Testis (tissue), 3 donors: ENCODE measurements around the gene EFNA3. TPM values are rescaled to one million over a fixed set of nuclear protein-coding genes. Genes with fewer than 3 reads are reported as not detected.

Experiments used
- DNase-seq: peaks from one replicate; pipeline ENCODE4 v3.0.0-alpha.2; 2019
- H3K27ac ChIP-seq, 2 donors: fragments of 200-600 bp; sonication (generic); one replicate each; pipeline ENCODE4 v1.5.1; 2019
- H3K27me3 ChIP-seq: fragments of 200-600 bp; sonication (generic); one replicate; pipeline ENCODE4 v1.5.1; 2019
- H3K36me3 ChIP-seq: fragments of 200-600 bp; sonication (generic); one replicate; pipeline ENCODE4 v1.5.1; 2017; ENCODE audit warnings: low read depth; ENCODE audit errors: missing control alignments
- H3K4me1 ChIP-seq: fragments of 200-600 bp; sonication (generic); one replicate; pipeline ENCODE4 v1.5.1; 2019
- H3K4me3 ChIP-seq, 2 donors: fragments of 200-600 bp; sonication (generic); one replicate each; pipeline ENCODE4 v1.5.1; 2017 to 2019
- H3K9me3 ChIP-seq: fragments of 200-600 bp; sonication (generic); one replicate; pipeline ENCODE4 v1.5.1; 2017
- POLR2A ChIP-seq: fragments of 450-650 bp; IDR thresholded peaks from one replicate; pipeline ENCODE4 v1.6.1; 2017; ENCODE audit warnings: antibody characterized with exemption, mild to moderate bottlenecking, moderate library complexity
- WGBS, 2 donors: methylation state at CpG; one replicate each; pipeline ENCODE4 v1.1.5; 2018; 5-methylcytosine and 5-hydroxymethylcytosine counted together
- intact Hi-C: fragments of 100-400 bp; cut with DNase I; formaldehyde crosslinking; loops from one replicate; pipeline ENCODE4 v1.15.1; 2023; ENCODE audit warnings: low total_unique reads
- polyA plus RNA-seq: library from polyadenylated mRNA; stranded (reverse); fragments of 350-450 nt; fragmentation: Illumina TruSeq; extraction: RNeasy Lipid Tissue Mini Kit (QIAGEN cat#74804); gene quantifications from one replicate; pipeline ENCODE4 v1.2.3, GENCODE V29; 2014; ENCODE audit warnings: low read depth, low replicate concordance; ENCODE audit not compliant: insufficient read depth
- total RNA-seq, 2 donors: library from RNA; depleted of rRNA; stranded (reverse); fragments of >200 nt; gene quantifications; one replicate each; pipeline ENCODE4 v1.2.3, GENCODE V29; 2016
- TF ChIP-seq, protein P1 (sequence below), 3 experiments: fragments of 450-650 bp in 2 of 3; fragments of 200-600 bp in 1 of 3; sonication (generic) in 1 of 3; IDR thresholded peaks; one replicate each; pipeline ENCODE4 v1.5.1; 2016 to 2019; ENCODE audit warnings: antibody characterized with exemption in 3 of 3, mild to moderate bottlenecking in 2 of 3, moderate library complexity in 1 of 3

The EFNA3 gene
- total and polyA plus RNA-seq, 3 donors from 2014 or later: 7.5 to 9.9 (median 7.7) TPM

DNA sequence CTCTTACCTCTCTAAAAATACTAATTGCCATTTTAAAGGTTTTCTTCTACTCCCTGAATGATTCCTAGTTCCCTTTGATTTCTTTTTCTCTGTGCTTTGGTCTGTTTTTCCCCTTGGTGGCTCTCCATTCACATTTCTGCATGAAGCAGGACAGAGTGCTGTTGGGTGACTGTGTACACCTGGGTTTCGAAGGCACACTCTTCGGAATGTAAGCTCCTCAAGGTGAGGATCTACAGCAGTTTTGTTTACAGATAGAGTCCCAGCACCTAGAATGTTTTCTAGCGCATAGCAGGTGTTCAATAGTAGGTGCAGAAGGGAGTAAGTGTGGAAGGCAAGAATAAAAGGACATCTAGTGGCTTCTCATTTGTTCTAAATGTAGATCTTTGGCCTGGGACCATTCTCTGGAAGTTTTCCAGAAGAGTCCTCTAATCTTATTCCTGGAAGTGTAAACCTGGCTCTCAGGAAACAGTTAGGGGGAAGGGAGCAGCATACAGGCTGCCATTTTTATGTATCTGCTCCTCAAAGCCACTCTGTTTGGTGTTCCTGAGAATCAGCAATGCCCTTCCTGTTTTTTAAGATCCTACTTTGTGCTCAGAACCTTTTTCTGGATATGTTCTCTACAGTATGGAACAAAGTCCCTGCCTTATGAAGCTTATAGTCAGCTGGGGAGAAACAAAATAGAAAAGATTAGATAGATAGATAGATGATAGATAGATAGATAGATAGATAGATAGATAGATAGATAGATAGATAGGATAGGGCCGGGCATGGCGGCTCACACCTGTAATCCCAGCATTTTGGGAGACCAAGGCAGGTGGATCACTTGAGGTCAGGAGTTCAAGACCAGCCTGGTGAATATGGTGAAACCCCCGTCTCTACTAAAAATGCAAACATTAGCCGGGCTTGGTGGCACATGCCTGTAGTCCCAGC lies 26.2 kb downstream of the EFNA3 start:
- intact Hi-C loops: no loop called here
- Histone ChIP-seq H3K27ac (no peak overlapping the region), H3K4me1 (no peaks in the 10 kb centered on the region), H3K9me3 (no peaks in the 10 kb centered on the region), H3K4me3 (no peak overlapping the region), H3K36me3 (no peaks in the 10 kb centered on the region), H3K27me3 (no peaks in the 10 kb centered on the region)
- 85 to 90% methylated on average over 7 of the region's 7 CpGs for WGBS, 2 donors
- DNase-seq: no peak
- no peak for TF ChIP-seq POLR2A
- TF ChIP-seq, protein P1, sequence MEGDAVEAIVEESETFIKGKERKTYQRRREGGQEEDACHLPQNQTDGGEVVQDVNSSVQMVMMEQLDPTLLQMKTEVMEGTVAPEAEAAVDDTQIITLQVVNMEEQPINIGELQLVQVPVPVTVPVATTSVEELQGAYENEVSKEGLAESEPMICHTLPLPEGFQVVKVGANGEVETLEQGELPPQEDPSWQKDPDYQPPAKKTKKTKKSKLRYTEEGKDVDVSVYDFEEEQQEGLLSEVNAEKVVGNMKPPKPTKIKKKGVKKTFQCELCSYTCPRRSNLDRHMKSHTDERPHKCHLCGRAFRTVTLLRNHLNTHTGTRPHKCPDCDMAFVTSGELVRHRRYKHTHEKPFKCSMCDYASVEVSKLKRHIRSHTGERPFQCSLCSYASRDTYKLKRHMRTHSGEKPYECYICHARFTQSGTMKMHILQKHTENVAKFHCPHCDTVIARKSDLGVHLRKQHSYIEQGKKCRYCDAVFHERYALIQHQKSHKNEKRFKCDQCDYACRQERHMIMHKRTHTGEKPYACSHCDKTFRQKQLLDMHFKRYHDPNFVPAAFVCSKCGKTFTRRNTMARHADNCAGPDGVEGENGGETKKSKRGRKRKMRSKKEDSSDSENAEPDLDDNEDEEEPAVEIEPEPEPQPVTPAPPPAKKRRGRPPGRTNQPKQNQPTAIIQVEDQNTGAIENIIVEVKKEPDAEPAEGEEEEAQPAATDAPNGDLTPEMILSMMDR (IDR thresholded peaks at IDR 0.05): no peak

DNA sequence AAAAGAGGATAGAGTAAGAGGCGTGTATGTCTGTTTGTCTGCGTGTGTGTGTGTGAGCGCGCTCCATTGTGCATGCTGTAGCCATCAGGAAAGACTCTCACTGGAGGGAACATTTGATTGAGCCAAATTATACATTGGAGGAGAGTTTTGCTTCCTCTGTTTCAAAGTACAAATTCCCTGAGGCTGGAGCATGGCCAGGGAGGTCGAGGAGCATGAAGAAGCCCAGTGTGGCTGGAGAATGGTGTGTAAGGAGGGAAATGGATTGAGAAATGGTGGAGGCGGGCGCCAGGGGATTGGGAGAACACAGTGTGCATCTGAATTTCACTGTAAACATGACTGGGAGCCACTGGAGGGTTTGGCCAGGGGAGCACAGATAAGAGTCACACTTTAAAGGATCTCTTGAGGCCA lies 27.0 kb downstream of the EFNA3 start:
- Histone ChIP-seq H3K9me3 (no peaks in the 10 kb centered on the region), H3K27ac (no peak overlapping the region), H3K4me3 (no peak overlapping the region), H3K36me3 (no peaks in the 10 kb centered on the region), H3K27me3 (no peaks in the 10 kb centered on the region), H3K4me1 (no peaks in the 10 kb centered on the region)
- intact Hi-C loops: no loop called here
- WGBS, 2 donors: 61 to 72% methylated on average over 7 of the region's 7 CpGs
- DNase-seq: no peak
- TF ChIP-seq POLR2A: no peak
- TF ChIP-seq, protein P1 (IDR thresholded peaks at IDR 0.05): no peak

DNA sequence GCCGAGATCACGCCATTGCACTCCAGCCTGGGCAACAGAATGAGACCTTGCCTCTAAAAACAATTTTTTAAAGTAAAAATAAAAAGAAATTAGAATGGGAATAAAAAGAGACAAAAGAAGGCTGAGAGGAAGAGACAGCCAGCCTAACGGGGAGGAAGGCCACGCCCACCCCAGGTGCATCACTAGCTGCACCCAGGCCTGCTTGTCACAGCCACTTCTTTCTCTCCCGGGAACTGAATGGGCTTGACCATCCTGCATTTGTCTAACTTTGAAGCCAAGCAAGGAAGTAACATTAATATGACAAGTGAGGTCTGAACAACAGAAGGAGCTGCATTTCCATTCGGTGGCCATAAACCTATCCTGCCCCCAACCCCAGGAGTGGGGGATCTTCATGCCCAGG lies 28.2 kb downstream of the EFNA3 start:
- Histone ChIP-seq H3K27ac (no peak overlapping the region), H3K9me3 (no peaks in the 10 kb centered on the region), H3K4me1 (no peaks in the 10 kb centered on the region), H3K4me3 (no peak overlapping the region), H3K27me3 (no peaks in the 10 kb centered on the region), H3K36me3 (no peaks in the 10 kb centered on the region)
- TF ChIP-seq, protein P1 (IDR thresholded peaks at IDR 0.05): no peak
- TF ChIP-seq POLR2A: no peak
- intact Hi-C loops: no loop called here
- DNase-seq: no peak
- 74 to 77% methylated on average over 6 of the region's 6 CpGs for WGBS, 2 donors

DNA sequence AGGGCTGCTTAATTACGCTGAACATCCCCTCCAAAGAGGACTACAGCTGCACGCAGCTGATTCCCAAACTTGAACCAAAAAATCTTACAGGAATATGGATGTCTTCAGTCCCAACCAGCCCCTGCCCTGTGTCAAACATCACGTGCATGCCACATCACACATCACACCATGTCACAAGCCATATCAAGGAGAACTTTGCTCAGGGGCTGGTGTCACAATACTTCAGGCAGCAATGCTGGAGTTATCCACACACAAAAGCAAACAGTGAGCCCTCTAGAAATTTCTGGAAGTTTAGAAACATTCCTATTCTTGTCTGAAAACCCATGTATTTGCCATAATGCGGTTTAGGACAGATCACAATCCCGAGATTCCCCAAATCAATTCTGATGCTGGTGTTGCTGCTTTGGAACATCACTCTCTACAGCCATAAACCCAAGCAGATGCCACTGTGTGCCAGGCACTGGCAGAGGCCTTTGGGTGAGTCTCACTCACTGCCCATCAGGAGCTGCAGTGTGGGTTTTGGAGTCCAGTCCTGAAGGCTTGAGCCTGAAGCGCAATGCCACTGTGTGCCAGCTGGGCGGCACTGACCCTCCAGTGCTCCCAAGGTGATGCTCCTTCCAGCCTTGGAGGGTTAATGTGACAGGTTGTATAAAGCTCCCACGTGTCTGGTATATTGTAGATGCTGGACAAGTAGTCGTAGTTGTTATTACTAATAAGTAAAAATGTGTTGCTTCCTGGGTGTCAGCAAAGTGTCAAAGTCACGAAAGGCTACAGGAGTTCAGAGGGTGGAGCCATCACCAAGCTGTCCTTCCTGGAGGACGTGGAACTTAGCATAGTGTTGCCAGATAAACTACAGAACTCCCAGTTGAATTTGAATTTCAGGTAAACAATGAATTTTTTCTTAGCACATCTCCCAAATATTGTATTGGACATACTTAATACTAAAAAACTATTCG lies 28.9 kb downstream of the EFNA3 start:
- Histone ChIP-seq H3K27me3 (no peaks in the 10 kb centered on the region), H3K9me3 (no peaks in the 10 kb centered on the region), H3K36me3 (no peaks in the 10 kb centered on the region), H3K4me1 (no peaks in the 10 kb centered on the region), H3K27ac (no peak overlapping the region), H3K4me3 (no peak overlapping the region)
- WGBS, 2 donors: 79 to 81% methylated on average over 11 to 12 of the region's 12 CpGs
- intact Hi-C loops: no loop called here
- TF ChIP-seq, protein P1 (IDR thresholded peaks at IDR 0.05): no peak
- no peak for TF ChIP-seq POLR2A
- no peak for DNase-seq
